ENCODE measurements around the gene P2RX3.
"Not testable (repeated sequence)": the region's sequence is repeated elsewhere in the genome, so short reads cannot be mapped to it uniquely, and the experiment has no call there.

P2RX3 gene

GRCh38 chr11:57338142-57338541, at the start of gene P2RX3:
P2RX3 (plus strand) TSS chr11:57338352; CDS start chr11:57338551, 199 bp downstream.
- no peak for DNase-seq (ENCODE audit: low spot score)

GRCh38 chr11:57288771-57289579, 49.2 kb upstream of the P2RX3 start:
- no peak for DNase-seq (ENCODE audit: low spot score)

- no peak for DNase-seq (ENCODE audit: low spot score)
Measured at GRCh38 chr11:57290288-57290687, 47.9 kb upstream of the P2RX3 start.

- DNase-seq (ENCODE audit: low spot score), result peak; percentile 67
Measured at GRCh38 chr11:57294225-57295131, 43.7 kb upstream of the P2RX3 start.

GRCh38 chr11:57296205-57296604, 41.9 kb upstream of the P2RX3 start:
- DNase-seq (ENCODE audit: low spot score), result not testable (repeated sequence)

- DNase-seq (ENCODE audit: low spot score), result no peak
Measured at GRCh38 chr11:57297221-57297620, 40.9 kb upstream of the P2RX3 start.

- DNase-seq (ENCODE audit: low spot score), result no peak
Measured at GRCh38 chr11:57299150-57299737, 38.9 kb upstream of the P2RX3 start.

GRCh38 chr11:57300785-57301184, 37.4 kb upstream of the P2RX3 start:
- no peak for DNase-seq (ENCODE audit: low spot score)

GRCh38 chr11:57301711-57302423, 36.3 kb upstream of the P2RX3 start:
- no peak for DNase-seq (ENCODE audit: low spot score)

GRCh38 chr11:57302489-57302888, 35.7 kb upstream of the P2RX3 start:
- no peak for DNase-seq (ENCODE audit: low spot score)

GRCh38 chr11:57303280-57303989, 34.7 kb upstream of the P2RX3 start:
- DNase-seq (ENCODE audit: low spot score), result no peak

- DNase-seq (ENCODE audit: low spot score), result no peak
Measured at GRCh38 chr11:57303990-57304579, 34.1 kb upstream of the P2RX3 start.

GRCh38 chr11:57305523-57305922, 32.6 kb upstream of the P2RX3 start:
- DNase-seq (ENCODE audit: low spot score), result no peak

- DNase-seq (ENCODE audit: low spot score), result no peak
Measured at GRCh38 chr11:57306161-57306876, 31.8 kb upstream of the P2RX3 start.

- DNase-seq (ENCODE audit: low spot score), result no peak
Measured at GRCh38 chr11:57306940-57307565, 31.1 kb upstream of the P2RX3 start.

GRCh38 chr11:57307666-57308270, 30.4 kb upstream of the P2RX3 start:
- DNase-seq (ENCODE audit: low spot score), result no peak

GRCh38 chr11:57308426-57309060, 29.6 kb upstream of the P2RX3 start:
- no peak for DNase-seq (ENCODE audit: low spot score)

- no peak for DNase-seq (ENCODE audit: low spot score)
Measured at GRCh38 chr11:57309106-57310059, 28.8 kb upstream of the P2RX3 start.
